HUDEP-2 (cell line): ENCODE data around the gene ANGPTL5.
"Not testable (repeated sequence)": the region's sequence is repeated elsewhere in the genome, so short reads cannot be mapped to it uniquely, and the experiment has no call there.

Experiments used
- DNase-seq, 76 experiments: peaks; one replicate each; lab custom pipeline; 2025; ENCODE audit not compliant: unreplicated experiment in 76 of 76; lab: John Stamatoyannopoulos, UW

Gene ANGPTL5

DNA sequence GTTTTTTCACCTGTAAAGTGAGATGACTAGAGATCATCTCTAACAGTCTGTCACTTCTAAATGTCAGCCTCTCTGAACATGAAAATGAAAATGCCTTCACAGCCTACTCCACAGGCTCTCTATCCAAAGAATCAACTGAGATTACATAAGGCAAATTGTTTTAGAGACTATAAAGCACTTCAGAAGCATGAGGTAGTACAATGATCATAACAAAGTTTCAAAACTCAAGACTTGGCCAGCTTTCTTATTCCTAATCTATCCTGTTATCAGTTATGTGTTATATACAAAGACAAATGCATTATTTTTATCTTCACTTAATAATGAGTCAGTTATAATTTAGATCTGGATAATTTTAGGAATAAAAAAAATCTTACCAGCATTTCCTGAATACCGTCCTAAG, 21.8 kb downstream of the ANGPTL5 start:
- DNase-seq, result no peak

DNA sequence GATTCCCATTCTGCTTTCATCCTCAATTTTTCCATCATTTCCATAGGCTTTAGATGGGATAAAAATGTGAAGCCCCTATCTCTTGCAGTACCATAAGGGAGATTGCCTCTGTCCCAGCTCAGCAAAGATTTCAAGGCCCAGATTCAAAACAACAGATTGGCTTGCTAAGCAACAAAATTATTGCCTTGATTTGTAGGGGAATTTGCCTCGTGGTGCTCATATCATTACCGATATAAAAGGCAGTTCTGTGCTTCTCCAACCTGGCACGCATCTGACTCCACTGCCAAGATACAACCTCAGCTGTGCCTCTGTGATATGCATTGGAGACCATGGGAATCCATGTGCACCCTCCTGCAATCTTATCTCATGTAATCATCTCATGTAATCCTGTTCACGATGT, 26.6 kb downstream of the ANGPTL5 start:
- DNase-seq, result no peak

DNA sequence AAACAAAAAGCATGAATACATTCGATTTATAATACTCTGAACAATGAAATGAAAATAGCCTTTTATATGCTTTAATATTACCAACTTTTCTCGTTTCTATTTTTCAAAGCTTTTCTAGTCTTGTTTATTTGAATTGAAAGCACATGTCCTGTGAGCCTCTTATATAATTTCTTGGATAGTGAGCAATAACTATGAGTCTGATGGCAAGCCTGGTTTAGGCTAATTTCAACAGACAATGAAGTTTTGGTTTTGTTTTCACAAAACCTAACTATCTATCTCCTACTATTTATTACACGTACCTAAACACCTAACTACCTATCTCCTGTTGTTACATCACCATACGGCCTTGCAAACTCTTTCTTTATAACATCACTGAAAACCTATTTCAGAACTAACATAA, 30.7 kb downstream of the ANGPTL5 start:
- no peak for DNase-seq

DNA sequence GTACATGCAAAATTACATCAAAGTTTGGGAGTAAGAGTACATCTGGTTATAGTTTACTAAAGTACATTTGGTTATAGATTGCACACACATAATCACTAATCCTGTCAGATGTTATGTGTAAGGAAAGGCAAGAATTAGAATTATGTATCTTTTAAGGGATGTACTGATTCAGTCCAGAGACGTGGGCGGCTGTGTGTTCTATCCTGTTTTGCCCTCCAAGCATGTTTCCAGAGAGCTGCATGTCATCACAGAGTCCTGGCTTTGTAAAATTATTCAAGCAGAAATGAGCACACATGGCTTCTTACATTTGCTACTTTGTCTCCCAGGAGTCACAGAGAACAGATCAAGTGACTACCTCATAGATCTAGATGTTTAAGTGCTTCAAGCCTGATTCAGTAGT, 34.7 kb downstream of the ANGPTL5 start:
- DNase-seq, result no peak

- peak in 9 of 76 experiments; percentile 2 to 16 (median 8) for DNase-seq
Measured at GRCh38 chr11:101880222-101880621, 36.1 kb downstream of the ANGPTL5 start.

DNA sequence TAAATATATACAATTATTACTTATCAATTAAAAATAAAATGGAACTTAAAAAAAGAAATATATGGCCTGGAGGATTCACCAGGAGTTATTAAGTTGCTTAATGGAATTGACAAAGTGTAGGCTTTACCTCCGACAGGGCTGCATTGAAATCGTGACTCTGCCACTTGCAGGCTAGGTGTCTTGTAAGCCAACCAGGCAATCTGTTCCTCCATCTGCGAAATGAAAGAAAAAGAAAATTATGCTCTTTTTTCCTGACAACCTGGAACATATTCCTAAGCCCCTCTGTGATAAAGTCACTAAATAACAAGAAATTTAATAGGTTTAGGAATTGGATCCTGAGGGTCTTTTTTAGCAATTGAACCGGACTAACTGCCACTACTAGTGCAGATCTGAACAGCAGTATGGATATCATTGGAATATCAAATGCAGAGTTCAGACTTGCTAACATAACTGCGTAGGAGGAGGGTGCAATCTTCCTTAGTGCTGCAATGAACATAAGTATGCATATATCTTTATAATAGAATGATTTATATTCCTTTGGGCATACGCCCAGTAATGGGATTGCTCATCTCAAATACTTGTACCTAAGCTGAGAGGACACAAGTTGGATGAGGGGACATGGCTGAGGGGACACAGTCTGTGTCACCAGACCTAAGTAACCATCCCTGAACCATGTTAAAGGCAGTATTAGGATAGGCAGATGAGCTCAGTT, 44.0 kb downstream of the ANGPTL5 start:
- DNase-seq, result no peak

DNA sequence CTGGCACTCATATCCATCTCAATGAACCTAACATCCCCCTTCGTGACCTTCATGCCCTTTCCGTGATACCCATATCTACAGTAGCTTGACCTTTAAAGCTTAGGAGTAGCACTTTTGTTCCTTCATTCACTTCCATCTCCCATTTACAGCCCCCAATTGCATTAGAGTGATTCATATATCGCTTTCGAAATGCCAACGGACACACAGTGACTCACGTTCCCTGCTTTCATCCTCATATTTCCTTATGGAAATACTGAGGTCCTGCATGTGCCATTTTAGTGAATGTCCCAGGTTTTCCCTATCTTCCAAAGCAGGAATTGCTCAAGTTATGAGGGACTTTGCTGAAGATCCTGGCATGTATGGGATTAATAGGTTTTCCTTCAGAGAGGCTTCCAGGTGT, 45.8 kb downstream of the ANGPTL5 start:
- no peak for DNase-seq

DNA sequence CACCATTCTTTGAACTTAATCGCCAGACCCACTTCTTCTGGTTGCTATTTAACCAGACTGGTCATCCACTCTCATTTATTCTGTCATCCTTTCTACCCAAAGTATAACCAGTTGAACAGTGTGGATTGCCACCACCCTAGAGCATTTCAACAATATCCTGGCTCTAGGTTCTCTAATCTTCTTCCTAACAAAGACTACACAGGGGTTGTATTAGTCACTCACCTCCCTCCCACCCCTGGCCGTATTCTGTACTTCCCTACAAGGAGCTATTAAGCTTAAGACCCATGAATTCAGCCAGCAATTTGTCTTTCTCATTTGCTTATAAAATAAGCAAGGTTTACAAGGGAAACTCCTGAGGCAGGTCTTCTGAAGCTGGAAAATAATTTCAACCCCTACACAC, 48.4 kb downstream of the ANGPTL5 start:
- DNase-seq, result no peak

GRCh38 chr11:101866619-101867491, 49.5 kb downstream of the ANGPTL5 start:
- DNase-seq, result no peak

GRCh38 chr11:101864098-101864497, 52.2 kb downstream of the ANGPTL5 start:
- DNase-seq, result no peak

DNA sequence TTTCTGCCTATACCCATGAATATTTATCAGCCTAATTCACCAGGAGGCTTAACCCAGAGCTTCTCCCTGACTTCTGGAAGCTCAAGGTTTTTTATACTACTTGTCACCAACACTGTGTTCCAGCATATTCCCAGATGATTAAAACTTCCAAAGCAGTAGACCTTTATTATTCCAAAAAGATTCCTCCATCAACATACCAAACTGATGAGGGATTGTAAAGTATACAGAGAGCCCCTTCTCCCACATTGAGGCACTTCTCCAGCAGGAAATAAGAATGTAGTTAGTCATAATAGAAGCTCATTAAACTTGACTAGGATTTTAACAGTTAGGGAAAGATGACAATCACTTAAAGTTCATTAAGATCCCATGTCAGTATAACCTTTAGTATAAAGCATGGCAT, 53.0 kb downstream of the ANGPTL5 start:
- DNase-seq, result no peak

GRCh38 chr11:101862391-101863233, 53.7 kb downstream of the ANGPTL5 start:
- no peak for DNase-seq

- peak in 13 of 76 experiments; percentile 1 to 32 (median 7) for DNase-seq
Measured at GRCh38 chr11:101860696-101861427, 55.5 kb downstream of the ANGPTL5 start.

GRCh38 chr11:101852260-101852659, 64.1 kb downstream of the ANGPTL5 start:
- not testable (repeated sequence) for DNase-seq

DNA sequence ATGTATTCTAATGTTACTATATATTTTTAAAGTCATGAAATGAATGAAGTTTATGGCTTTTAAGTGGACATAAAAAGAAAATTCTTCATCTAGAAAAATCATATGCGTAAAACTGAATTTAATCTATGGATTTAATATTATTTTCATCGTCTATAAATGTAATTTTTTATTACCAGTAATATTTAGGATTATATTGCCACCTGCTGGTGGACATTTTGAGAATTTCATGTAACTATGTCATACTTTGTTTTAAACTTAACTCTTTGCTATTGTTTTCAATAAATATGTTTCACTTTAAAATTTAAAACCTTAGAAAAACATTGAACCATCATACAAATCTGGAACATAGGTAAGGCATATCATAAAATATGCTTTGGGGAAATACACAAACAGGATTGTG, 68.1 kb downstream of the ANGPTL5 start:
- DNase-seq, result peak in 2 of 76 experiments; percentile 1 to 2

DNA sequence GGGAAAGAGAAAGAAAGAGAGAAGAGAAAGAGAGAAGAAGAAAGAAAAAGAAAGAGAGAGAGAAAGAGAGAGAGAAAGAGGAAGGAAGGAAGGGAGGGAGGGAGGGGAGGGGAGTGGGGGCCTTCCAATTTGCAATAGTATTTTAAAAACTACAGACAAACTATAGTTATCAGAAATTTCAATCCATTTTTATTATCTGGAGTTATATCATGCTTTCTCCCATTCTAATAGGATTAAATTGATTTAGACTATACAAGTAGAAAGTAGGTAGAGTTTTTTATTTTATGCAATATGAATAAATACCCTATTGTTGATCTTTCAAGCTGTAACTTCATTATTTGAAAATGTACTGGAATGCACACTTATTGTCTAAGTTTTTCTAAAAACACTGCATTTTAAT, 71.7 kb downstream of the ANGPTL5 start:
- no peak for DNase-seq

DNA sequence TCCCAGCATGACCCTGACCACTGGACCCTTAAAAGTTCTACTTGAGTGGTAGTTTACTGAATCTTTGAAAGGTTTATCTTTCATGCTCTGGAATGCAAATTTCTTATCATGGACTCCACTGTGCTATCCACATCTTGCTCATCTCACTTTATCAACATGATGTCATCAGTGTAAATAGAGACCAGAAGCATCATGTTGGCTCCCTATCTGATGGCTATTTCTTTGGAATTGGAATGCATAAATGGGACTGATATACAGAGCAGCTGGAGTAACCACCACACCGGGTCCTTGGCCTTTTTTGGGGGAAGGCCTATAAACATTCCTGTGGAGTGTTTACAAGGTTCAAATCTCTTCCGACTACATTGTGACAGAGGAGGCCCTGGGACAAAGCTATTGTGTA, 75.6 kb downstream of the ANGPTL5 start:
- no peak for DNase-seq
